ENCODE measurements around the gene ORMDL3. TPM values are rescaled to one million over a fixed set of nuclear protein-coding genes. Genes with fewer than 3 reads are reported as not detected.

Gene ORMDL3
- total RNA-seq, 4 donors from 2014 or later: 145 to 419 (median 200) TPM

DNA sequence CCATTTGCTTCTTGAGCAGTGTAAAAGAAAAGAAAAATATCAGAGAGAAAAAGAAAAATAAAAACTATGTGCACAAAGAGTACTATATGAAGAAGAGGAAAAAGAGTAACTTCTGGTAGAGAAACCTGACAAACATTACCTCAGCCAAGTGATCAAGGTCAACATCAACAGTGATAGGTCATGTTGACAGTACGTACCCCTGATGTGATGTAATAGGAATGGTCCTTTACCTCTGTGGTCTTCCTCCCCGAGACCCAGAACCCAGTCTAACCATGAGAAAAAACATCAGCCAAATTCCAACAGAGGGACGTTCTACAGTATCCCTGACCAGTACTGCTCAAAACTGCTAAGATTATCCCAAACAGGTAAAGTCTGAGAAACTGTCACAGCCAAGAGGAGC lies 13.4 kb downstream of the ORMDL3 start:
- TF ChIP-seq, protein P1, sequence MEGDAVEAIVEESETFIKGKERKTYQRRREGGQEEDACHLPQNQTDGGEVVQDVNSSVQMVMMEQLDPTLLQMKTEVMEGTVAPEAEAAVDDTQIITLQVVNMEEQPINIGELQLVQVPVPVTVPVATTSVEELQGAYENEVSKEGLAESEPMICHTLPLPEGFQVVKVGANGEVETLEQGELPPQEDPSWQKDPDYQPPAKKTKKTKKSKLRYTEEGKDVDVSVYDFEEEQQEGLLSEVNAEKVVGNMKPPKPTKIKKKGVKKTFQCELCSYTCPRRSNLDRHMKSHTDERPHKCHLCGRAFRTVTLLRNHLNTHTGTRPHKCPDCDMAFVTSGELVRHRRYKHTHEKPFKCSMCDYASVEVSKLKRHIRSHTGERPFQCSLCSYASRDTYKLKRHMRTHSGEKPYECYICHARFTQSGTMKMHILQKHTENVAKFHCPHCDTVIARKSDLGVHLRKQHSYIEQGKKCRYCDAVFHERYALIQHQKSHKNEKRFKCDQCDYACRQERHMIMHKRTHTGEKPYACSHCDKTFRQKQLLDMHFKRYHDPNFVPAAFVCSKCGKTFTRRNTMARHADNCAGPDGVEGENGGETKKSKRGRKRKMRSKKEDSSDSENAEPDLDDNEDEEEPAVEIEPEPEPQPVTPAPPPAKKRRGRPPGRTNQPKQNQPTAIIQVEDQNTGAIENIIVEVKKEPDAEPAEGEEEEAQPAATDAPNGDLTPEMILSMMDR (IDR thresholded peaks at IDR 0.05; ENCODE audit: low read depth): no peak

DNA sequence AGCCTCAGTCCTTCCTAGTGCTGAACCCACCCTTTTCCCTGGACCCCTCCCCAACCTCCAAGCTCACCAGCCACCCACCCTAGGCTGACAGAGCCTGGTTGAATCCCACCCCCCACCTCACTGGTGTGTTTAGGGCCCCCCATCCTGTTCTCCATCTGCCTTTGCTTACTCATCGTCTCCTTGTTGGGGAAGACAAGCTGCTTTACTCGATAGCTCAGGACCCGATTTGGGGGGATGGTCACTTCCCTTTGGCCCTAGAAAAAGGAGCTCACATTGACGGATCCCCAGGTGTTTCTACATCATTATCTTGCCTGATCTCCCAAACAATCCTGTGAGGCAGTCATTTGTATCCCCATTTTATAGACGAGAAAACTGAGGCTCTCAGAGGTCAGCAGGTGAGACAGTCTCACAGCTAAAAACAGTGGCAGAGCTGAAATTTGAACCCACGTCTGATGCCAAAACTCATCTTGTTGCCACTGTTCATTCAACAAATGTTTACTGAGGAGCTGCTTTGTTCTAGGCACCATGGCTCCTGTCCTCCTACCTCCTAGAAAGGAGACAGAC lies 18.5 kb downstream of the ORMDL3 start:
- TF ChIP-seq, protein P1 (IDR thresholded peaks at IDR 0.05; ENCODE audit: low read depth): no peak

DNA sequence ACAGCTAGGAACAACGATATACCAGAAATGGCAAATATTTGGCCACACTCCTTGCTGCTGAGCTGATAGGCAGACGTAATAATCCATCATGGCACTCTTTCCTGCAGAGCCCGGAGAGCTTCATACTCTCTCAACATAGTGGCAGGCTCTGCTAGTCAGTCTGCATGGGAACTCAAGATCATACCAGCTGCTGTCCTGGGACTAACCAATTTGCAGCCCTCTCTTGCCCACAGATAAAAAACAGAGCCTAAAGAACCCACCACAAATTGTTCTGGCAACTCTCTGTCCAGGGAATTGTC lies 22.5 kb downstream of the ORMDL3 start:
- TF ChIP-seq, protein P1 (IDR thresholded peaks at IDR 0.05; ENCODE audit: low read depth): no peak

DNA sequence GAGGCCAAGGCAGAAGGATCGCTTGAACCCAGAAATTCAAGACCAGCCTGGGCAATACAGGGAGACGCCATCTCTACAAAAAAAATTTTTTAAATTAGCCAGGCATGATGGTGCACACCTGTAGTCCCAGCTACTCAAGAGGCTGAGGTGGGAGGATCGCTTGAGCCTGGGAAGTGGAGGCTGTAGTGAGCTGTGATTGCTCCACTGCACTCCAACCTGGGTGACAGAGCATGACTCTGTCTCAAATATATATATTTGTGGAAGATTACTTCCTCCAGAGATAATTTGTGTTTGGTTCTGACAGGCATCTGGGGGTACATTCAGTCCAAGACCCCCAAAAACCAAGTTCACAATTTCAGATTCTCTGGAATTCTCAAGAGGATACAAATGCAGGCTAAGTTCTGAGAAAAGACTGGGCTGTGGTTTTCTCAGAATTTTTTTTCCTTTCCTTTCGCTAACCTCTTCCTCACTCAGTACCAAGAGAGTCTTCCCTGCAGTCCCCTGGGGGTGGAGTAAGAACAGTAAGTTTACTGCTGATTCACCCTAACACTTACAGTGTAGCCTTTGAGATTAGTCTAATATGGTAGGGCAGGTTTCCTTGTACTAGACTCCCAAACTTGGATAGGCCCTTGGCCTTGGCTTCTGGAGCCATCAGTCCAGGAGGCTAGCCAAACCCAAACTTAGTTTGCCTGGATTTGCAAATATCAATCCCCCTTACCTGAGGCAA lies 24.1 kb downstream of the ORMDL3 start:
- TF ChIP-seq, protein P1 (IDR thresholded peaks at IDR 0.05; ENCODE audit: low read depth): no peak

DNA sequence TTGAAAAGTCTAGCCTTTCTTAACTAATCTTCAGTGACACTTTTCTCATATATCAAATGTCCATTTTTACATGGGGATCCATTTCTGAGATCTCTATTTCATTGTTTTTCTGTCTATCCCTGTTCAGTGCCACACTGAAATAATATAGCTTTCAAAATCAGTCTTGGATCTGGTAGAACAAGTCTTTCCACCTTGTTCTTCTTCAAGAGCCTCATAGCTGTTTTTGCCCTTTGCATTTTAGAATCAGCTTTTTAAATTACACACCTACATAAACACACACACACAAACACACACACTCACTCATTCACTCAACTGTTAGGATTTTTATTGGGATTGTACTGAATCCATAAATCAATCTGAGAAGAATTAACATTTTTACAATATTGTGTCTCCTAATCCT lies 28.2 kb downstream of the ORMDL3 start:
- TF ChIP-seq, protein P1 (IDR thresholded peaks at IDR 0.05; ENCODE audit: low read depth): no peak

DNA sequence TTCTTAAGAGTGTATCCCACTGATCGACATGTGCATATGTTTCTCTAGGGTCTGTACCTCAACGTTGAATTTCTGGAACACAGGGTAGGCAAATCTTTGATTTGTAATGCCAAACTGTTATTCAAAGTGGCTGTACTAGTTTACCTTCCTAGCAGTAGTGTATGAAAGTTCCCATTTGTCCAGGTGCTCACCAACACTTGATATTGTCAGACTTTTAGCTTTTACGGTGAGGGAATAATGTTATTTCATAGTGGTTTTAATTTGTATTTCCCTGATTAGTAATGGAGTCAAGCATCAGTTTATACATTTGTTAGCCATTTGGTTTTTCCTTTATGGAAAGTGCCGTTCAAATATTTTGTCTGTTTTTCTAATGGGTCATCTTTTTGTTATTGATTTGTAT lies 29.3 kb downstream of the ORMDL3 start:
- TF ChIP-seq, protein P1 (IDR thresholded peaks at IDR 0.05; ENCODE audit: low read depth): no peak

DNA sequence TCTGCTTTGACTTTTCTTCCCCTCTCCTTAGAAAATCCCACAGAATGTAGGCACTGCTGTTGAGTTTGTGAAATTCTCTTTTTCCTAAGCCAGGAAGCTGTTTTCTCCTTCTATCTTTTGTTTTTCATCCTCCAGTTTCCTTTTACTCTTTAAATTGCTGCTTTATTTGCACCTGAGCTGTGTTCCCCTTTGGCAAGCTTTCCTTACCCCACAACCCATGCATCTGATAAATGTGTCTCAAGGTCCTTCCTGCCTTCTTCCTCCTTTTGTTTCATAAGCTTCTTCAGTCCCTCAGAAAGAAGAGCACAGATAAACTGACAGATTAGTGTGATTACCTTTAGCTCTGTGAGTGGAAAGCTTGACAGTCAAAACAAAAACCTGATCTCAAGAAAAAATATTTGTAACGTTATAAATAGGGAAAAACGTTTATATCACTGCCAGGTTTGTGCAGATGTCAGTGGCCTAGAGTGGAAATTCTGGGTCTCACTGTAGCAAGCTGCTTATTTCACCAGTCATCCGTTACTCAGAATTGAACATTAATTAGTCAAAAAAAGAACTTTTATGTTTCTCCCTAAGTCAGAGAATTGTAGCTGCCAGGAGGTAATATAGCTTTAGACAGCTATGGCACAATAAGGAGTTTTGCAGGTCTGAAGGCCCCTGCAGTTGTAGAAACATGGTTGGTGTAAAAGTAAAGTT lies 32.6 kb downstream of the ORMDL3 start:
- TF ChIP-seq, protein P1 (IDR thresholded peaks at IDR 0.05; ENCODE audit: low read depth): no peak

All from subcutaneous adipose tissue (tissue), 4 donors.